ENCODE data around the gene MEG3. TPM values are rescaled to one million over a fixed set of nuclear protein-coding genes. Genes with fewer than 3 reads are reported as not detected.

Gene MEG3
- total RNA-seq, 1 experiment from 2014 or later: 0.72 TPM

Other genes with a start within 250 kb of the MEG3 start
- gene BEGAIN, start 238.7 kb upstream of the MEG3 start, total RNA-seq (2014; rRNA removed; shearing (Covaris generic)): not detected in 2 replicates
- gene DLK1, start 99.2 kb upstream of the MEG3 start, total RNA-seq (2014; rRNA removed; shearing (Covaris generic)): not detected in 2 replicates
- not detected in 2 replicates for gene RTL1, start 77.6 kb downstream of the MEG3 start, total RNA-seq (2014; rRNA removed; shearing (Covaris generic))